Measurements from ENCODE around the gene PTPMT1. TPM values are rescaled to one million over a fixed set of nuclear protein-coding genes. Genes with fewer than 3 reads are reported as not detected.
A peak's percentile ranks its signal among the peaks of the same experiment; 100 is the strongest.

The PTPMT1 gene
- total RNA-seq, 6 experiments from 2014 or later = 14.7 to 118 (median 20.5) TPM

GRCh38 chr11:47599902-47600301 is 34.5 kb downstream of the PTPMT1 start:
- Histone ChIP-seq H3K27ac (no peak overlapping the region), H3K9me3 (no peaks in the 10 kb centered on the region), H3K36me3 (no peaks in the 10 kb centered on the region), H3K4me1 (no peaks in the 10 kb centered on the region), H3K27me3 (no peaks in the 10 kb centered on the region), H3K4me3 (no peak overlapping the region)
- 61% methylated on average over 3 of the region's 4 CpGs for WGBS (ENCODE audit: insufficient coverage, low coverage, low lambda C conversion rate, missing lambda C conversion rate)
- ATAC-seq (peak in 1 of 4 donors; percentile 20), DNase-seq (no peak)
- TF ChIP-seq POLR2A (IDR thresholded peaks at IDR 0.05) = no peak
- TF ChIP-seq, protein P1, sequence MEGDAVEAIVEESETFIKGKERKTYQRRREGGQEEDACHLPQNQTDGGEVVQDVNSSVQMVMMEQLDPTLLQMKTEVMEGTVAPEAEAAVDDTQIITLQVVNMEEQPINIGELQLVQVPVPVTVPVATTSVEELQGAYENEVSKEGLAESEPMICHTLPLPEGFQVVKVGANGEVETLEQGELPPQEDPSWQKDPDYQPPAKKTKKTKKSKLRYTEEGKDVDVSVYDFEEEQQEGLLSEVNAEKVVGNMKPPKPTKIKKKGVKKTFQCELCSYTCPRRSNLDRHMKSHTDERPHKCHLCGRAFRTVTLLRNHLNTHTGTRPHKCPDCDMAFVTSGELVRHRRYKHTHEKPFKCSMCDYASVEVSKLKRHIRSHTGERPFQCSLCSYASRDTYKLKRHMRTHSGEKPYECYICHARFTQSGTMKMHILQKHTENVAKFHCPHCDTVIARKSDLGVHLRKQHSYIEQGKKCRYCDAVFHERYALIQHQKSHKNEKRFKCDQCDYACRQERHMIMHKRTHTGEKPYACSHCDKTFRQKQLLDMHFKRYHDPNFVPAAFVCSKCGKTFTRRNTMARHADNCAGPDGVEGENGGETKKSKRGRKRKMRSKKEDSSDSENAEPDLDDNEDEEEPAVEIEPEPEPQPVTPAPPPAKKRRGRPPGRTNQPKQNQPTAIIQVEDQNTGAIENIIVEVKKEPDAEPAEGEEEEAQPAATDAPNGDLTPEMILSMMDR (IDR thresholded peaks at IDR 0.05) = no peak
- intact Hi-C loops (cut with DNase I) = no loop called here

DNA sequence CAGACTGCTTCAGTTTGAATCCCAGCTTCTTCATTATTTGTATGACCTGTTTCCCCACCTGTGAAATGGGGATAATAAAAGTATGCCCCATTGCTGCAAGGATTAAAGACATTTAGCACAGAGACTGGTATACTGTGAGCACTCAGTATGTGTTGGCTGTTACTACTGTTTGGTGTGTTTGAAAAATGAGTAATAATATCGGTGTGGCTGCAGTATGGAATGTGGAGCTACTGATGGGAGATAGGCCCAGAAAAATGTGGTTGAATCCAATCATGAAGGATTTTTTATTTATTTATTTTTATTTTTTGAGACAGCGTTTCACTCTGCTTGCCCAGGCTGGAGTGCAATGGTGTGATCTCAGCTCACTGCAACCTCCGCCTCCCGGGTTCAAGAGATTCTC is 37.9 kb downstream of the PTPMT1 start:
- no peak for TF ChIP-seq POLR2A (IDR thresholded peaks at IDR 0.05)
- TF ChIP-seq, protein P1 (IDR thresholded peaks at IDR 0.05) = no peak

GRCh38 chr11:47605921-47606320 is 40.5 kb downstream of the PTPMT1 start:
- Histone ChIP-seq H3K27ac (no peak overlapping the region), H3K27me3 (no peaks in the 10 kb centered on the region), H3K4me1 (no peaks in the 10 kb centered on the region), H3K9me3 (no peaks in the 10 kb centered on the region), H3K36me3 (peaks cover 0 to 4% (median 0%) of the 10 kb centered on the region in 4 donors), H3K4me3 (no peak overlapping the region)
- no peak for TF ChIP-seq POLR2A (IDR thresholded peaks at IDR 0.05)
- TF ChIP-seq, protein P1 (IDR thresholded peaks at IDR 0.05) = no peak
- DNase-seq = no peak
- intact Hi-C loops (cut with DNase I) = no loop called here
- 52% methylated on average over 3 of the region's 3 CpGs for WGBS (ENCODE audit: insufficient coverage, low coverage, low lambda C conversion rate, missing lambda C conversion rate)
- no peak for ATAC-seq

More for the DNA sequence above, 37.9 kb downstream of the PTPMT1 start:
- Histone ChIP-seq H3K27me3 (no peaks in the 10 kb centered on the region), H3K27ac (no peak overlapping the region), H3K36me3 (no peaks in the 10 kb centered on the region), H3K9me3 (no peaks in the 10 kb centered on the region), H3K4me1 (no peaks in the 10 kb centered on the region), H3K4me3 (no peak overlapping the region)
- DNase-seq (no peak), ATAC-seq (no peak)
- WGBS (ENCODE audit: insufficient coverage, low coverage, low lambda C conversion rate, missing lambda C conversion rate) = 93% methylated on average over 4 of the region's 4 CpGs
- intact Hi-C loops (cut with DNase I) = no loop called here

DNA sequence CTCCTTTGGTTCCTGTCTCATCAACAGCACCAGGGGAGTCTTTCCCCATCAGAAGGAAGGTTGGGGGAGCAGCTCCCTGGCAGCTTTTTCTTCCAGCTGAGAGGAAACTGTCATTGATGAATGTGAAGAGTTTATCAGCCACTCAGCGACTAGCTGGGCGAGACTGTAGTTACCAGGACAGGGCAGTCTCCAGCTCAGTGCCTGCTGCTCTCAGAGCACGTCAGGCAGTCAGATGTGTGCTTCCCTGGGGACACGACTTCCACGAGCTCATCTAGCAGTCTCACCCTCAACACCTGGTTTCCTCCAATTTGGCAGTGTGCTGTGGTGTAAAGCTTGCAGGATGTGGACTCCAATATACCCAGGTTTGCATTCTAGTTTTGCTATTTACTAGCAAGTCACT is 41.3 kb downstream of the PTPMT1 start:
- no peaks in the 10 kb centered on the region for H3K9me3 ChIP-seq
- peaks cover 0 to 8% (median 0%) of the 10 kb centered on the region in 4 donors for H3K36me3 ChIP-seq
- no peaks in the 10 kb centered on the region for H3K4me1 ChIP-seq
- ATAC-seq (no peak), DNase-seq (no peak)
- no peaks in the 10 kb centered on the region for H3K27me3 ChIP-seq
- no peak overlapping the region for H3K4me3 ChIP-seq
- no peak overlapping the region for H3K27ac ChIP-seq
- WGBS (ENCODE audit: insufficient coverage, low coverage, low lambda C conversion rate, missing lambda C conversion rate) = 50% methylated on average over 2 of the region's 5 CpGs
- intact Hi-C loops (cut with DNase I) = no loop called here
- TF ChIP-seq, protein P1 (IDR thresholded peaks at IDR 0.05) = no peak
- no peak for TF ChIP-seq POLR2A (IDR thresholded peaks at IDR 0.05)

GRCh38 chr11:47607380-47607779 is 42.0 kb downstream of the PTPMT1 start:
- no peak for TF ChIP-seq POLR2A (IDR thresholded peaks at IDR 0.05)
- WGBS (ENCODE audit: insufficient coverage, low coverage, low lambda C conversion rate, missing lambda C conversion rate) = 86% methylated on average over 5 of the region's 7 CpGs
- Histone ChIP-seq H3K9me3 (no peaks in the 10 kb centered on the region), H3K27ac (no peak overlapping the region), H3K36me3 (peaks cover 0 to 8% (median 0%) of the 10 kb centered on the region in 4 donors), H3K4me1 (no peaks in the 10 kb centered on the region), H3K4me3 (no peak overlapping the region), H3K27me3 (no peaks in the 10 kb centered on the region)
- intact Hi-C loops (cut with DNase I) = no loop called here
- peak in 2 of 4 donors; percentile 24 to 42 for ATAC-seq
- DNase-seq = no peak

Measured in right lobe of liver (tissue), 6 donors.